HG03469 (cell line): ENCODE measurements around the gene KCNT1.
"Not testable (repeated sequence)": the region's sequence is repeated elsewhere in the genome, so short reads cannot be mapped to it uniquely, and the experiment has no call there.

ENCODE experiments used
- ATAC-seq: cut with Tn5 transposase; IDR thresholded peaks from one replicate; pipeline ENCODE4 v1.9.1; 2021; ENCODE audit warnings: mild to moderate bottlenecking, moderate library complexity, moderate number of reproducible peaks; ENCODE audit not compliant: unreplicated experiment

Gene KCNT1

GRCh38 chr9:135701959-135702721 lies at the start of gene KCNT1:
Gene KCNT1, plus strand, starts transcription at chr9:135702185. Its CDS starts 74 bp downstream, at chr9:135702259.
- ATAC-seq: no peak

GRCh38 chr9:135655317-135655716 lies 46.7 kb upstream of the KCNT1 start:
- ATAC-seq: no peak

GRCh38 chr9:135657416-135657815 lies 44.6 kb upstream of the KCNT1 start:
- no peak for ATAC-seq

GRCh38 chr9:135659252-135659651 lies 42.7 kb upstream of the KCNT1 start:
- no peak for ATAC-seq

- no peak for ATAC-seq
These were observed 41.6 kb upstream of the KCNT1 start for GRCh38 chr9:135660407-135660806.

GRCh38 chr9:135661816-135662560 lies 40.0 kb upstream of the KCNT1 start:
- ATAC-seq: no peak

GRCh38 chr9:135662758-135663450 lies 39.1 kb upstream of the KCNT1 start, which contains the start of gene LCN9:
Gene LCN9, plus strand, starts transcription at chr9:135663309. Its CDS starts 13 bp downstream, at chr9:135663322.
- no peak for ATAC-seq

GRCh38 chr9:135663451-135663770 lies 38.6 kb upstream of the KCNT1 start:
- no peak for ATAC-seq

- no peak for ATAC-seq
These were observed 38.1 kb upstream of the KCNT1 start for GRCh38 chr9:135663857-135664256.

GRCh38 chr9:135664266-135664665 lies 37.7 kb upstream of the KCNT1 start:
- no peak for ATAC-seq

- no peak for ATAC-seq
These were observed 36.9 kb upstream of the KCNT1 start for GRCh38 chr9:135664801-135665794.

- no peak for ATAC-seq
These were observed 36.2 kb upstream of the KCNT1 start for GRCh38 chr9:135665795-135666189.

GRCh38 chr9:135666534-135667462 lies 35.2 kb upstream of the KCNT1 start:
- no peak for ATAC-seq

- ATAC-seq: no peak
These were observed 34.5 kb upstream of the KCNT1 start for GRCh38 chr9:135667463-135668001.

GRCh38 chr9:135669018-135669417 lies 33.0 kb upstream of the KCNT1 start:
- not testable (repeated sequence) for ATAC-seq

- ATAC-seq: no peak
These were observed 32.2 kb upstream of the KCNT1 start for GRCh38 chr9:135669616-135670285.

- no peak for ATAC-seq
These were observed 31.0 kb upstream of the KCNT1 start for GRCh38 chr9:135670721-135671590.
